AG10803 (cell line): ENCODE data around the gene MED12L.
A peak's percentile ranks its signal among the peaks of the same experiment; 100 is the strongest.

Experiments used
- DNase-seq: peaks from one replicate; pipeline ENCODE4 v3.0.0; 2010; ENCODE audit warnings: low read depth
- H3K4me3 ChIP-seq: 2 replicates; pipeline ENCODE4 v1.5.1; 2011; ENCODE audit warnings: mild to moderate bottlenecking, low read length, control low read depth
- TF ChIP-seq, protein P1 (sequence below): conservative IDR thresholded peaks from 2 replicates; pipeline ENCODE4 v1.5.1; 2011; ENCODE audit warnings: mild to moderate bottlenecking, low read length, control low read depth, inconsistent platforms

The MED12L gene

DNA sequence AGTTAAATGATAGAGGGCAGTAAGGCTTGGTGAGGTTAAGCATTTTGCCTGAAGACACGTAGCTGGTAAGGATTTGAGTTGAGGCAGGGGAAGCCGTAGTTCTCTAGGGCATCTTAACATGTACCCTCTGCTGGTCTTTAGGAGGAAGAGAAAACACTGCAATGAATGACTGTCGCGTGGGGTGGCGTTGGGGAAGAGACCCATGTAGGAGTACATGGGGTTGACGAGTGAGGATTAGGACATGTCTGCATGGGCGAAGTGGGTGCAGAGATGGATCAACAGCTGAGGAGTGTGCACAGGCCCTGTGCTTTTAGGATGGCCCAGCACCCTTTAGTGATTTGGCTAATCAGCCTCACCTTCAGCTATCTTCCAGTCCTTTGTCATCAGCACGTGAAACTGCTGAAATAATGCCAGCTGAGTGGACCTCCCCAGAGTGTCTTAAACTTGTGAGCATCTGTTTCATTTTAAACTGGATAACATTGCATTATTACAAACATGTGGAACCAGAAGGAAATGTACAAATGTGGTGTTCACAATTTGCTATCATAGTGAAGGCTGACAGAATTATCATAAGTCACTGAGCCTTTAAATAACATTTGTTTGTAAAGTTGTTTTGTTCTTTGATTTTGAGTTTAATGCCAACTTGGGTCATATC, 177.5 kb downstream of the MED12L start:
- peak; percentile 57 for DNase-seq
- H3K4me3 ChIP-seq = no peak overlapping the region
- TF ChIP-seq, protein P1, sequence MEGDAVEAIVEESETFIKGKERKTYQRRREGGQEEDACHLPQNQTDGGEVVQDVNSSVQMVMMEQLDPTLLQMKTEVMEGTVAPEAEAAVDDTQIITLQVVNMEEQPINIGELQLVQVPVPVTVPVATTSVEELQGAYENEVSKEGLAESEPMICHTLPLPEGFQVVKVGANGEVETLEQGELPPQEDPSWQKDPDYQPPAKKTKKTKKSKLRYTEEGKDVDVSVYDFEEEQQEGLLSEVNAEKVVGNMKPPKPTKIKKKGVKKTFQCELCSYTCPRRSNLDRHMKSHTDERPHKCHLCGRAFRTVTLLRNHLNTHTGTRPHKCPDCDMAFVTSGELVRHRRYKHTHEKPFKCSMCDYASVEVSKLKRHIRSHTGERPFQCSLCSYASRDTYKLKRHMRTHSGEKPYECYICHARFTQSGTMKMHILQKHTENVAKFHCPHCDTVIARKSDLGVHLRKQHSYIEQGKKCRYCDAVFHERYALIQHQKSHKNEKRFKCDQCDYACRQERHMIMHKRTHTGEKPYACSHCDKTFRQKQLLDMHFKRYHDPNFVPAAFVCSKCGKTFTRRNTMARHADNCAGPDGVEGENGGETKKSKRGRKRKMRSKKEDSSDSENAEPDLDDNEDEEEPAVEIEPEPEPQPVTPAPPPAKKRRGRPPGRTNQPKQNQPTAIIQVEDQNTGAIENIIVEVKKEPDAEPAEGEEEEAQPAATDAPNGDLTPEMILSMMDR = no peak

DNA sequence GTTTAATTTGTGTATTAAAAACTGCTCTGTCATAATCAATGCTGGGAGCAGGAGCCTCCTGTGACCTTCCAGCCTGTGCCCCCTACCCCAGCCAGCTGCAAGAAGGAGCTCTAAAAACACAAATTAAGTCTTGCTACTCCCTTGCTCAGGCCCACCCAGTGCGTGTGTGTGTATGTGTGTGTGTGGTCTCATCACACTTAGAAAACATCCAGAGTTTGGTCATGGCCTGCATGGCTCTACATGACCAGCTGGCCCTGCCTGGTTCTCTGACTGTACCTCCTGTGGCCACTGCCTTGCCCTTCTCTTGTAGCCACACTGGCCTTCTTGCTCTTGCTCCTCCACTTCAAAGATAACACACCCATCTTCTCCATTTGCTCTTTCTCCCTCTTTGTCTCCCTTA, 179.1 kb downstream of the MED12L start:
- TF ChIP-seq, protein P1 = no peak
- H3K4me3 ChIP-seq = no peak overlapping the region
- no peak for DNase-seq

DNA sequence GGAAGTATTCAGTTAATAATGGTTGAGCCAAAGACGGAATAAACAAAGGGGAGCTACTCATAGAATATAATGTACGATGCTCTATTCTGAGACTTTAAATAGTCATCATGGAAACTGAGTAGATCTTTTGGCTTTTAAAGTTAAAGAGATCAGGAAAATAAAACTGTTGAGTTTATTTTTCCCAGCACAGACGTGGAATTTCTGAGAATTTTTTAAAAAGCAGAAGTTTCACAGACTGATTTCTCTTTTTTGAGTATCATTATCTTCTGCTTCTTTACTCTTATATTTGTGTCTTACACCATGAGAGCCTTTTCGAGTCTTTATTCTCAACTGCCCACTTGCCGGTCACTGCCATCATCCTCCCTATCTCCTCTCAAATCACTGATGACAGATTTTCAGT, 179.7 kb downstream of the MED12L start:
- no peak overlapping the region for H3K4me3 ChIP-seq
- TF ChIP-seq, protein P1 = no peak
- no peak for DNase-seq

DNA sequence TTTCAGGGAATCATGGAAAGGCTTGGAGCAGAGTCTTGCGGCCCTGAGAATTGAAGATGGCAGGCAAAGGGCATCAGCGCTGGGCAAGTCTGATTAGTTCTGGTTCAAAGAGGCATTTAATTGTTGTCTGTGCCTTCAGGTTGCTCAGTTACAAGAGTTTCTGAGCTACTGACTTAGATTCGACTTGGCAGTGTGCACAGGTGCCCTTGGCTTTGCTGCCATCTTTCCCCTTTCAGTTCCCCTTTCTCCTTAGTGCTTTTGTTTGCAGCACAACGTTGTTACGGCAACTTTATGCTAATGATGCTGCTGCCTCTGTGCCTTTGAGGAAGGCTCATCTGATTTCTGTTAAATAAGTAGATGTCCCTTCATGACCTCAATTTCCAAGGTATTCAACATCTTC, 180.4 kb downstream of the MED12L start:
- no peak for DNase-seq
- no peak overlapping the region for H3K4me3 ChIP-seq
- TF ChIP-seq, protein P1 = no peak

DNA sequence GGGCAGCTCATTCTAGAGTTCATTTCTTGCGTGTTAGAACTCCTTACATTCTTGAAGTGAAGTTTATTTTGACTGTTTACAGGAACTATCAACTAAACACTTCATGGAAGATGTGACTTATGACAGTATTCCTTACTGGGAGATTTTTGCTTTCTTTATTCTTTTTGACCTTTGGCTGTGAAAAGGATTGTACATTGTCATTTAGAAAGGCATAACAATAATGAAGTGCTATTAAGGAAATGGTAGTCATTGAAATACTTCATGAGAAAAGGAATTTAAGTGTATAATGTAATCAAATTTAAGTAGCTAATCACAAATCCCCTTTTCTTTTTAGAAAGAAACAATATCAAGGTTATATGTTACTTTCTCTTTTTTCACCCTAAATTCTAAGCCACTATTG, 181.6 kb downstream of the MED12L start:
- H3K4me3 ChIP-seq = no peak overlapping the region
- DNase-seq = no peak
- TF ChIP-seq, protein P1 = no peak

DNA sequence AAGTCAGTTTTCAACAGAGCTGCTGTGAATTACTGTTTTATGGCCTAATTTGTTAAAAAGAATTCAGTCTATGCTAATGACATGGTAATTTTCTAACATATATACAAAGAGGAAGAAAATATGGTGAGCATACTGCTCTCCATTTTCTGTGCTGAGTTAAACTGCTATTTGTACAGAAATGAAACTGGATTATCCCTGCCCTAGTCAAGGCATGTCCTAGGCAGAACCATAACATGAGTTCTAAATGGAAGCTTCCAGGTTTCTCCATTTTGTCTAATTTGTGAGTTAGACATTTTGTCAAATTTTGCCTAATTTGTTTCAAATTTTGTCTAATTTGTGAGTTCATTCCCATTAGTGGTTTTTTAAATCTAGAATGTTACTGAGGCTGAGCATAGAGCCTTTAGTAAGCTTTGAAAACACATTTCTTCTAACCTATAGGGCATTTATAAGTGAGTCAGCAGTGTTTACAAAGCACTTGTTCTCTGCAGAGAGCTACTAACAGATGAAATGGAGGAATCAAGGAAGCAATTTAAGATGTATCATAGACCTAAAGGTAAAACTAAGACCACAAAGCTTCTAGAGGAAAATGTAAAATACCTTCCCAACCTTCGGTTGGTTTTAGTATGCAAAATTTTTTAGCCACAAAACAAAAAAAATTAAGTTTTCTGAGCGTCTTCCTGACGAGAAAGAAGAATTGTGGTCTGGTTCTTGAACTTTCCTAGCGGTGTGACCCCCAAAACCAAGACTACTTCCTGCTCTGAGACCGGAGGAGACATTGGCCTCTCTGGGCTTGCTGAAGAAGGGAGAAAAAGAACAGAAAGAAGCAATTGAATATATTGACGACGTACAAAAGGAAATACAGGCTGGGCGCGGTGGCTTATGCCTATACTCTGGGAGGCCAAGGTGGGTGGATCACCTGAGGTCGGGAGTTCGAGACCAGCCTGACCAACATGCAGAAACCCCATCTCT, 183.1 kb downstream of the MED12L start:
- no peak overlapping the region for H3K4me3 ChIP-seq
- DNase-seq = no peak
- TF ChIP-seq, protein P1 = no peak
